Measurements from ENCODE around the gene KCNQ1.

KCNQ1 gene

GRCh38 chr11:2518111-2518982 lies 73.5 kb downstream of the KCNQ1 start:
- no peaks in the 10 kb centered on the region for H3K36me3 ChIP-seq (ENCODE audit: control insufficient read depth, insufficient read depth, low read length)
- no peaks in the 10 kb centered on the region for H3K4me1 ChIP-seq (ENCODE audit: control insufficient read depth, insufficient read depth, low read length)
- no peak overlapping the region for H3K9ac ChIP-seq (ENCODE audit: low read depth, low read length)
- no peak overlapping the region for H3K4me3 ChIP-seq (ENCODE audit: low read depth, low read length)
- H3K27ac ChIP-seq (ENCODE audit: low read depth, low read length) = no peak overlapping the region
- H3K27me3 ChIP-seq (ENCODE audit: control insufficient read depth, insufficient read depth, low read length) = peaks cover 16% of the 10 kb centered on the region; the same call in 1 of the 2 replicates
- H3K9me3 ChIP-seq (ENCODE audit: control insufficient read depth, insufficient read depth, low read length) = no peaks in the 10 kb centered on the region

- Histone ChIP-seq H3K36me3 (ENCODE audit: control insufficient read depth, insufficient read depth, low read length) (no peaks in the 10 kb centered on the region), H3K4me1 (ENCODE audit: control insufficient read depth, insufficient read depth, low read length) (no peaks in the 10 kb centered on the region), H3K9me3 (ENCODE audit: control insufficient read depth, insufficient read depth, low read length) (no peaks in the 10 kb centered on the region), H3K27ac (ENCODE audit: low read depth, low read length) (no peak overlapping the region), H3K9ac (ENCODE audit: low read depth, low read length) (no peak overlapping the region), H3K4me3 (ENCODE audit: low read depth, low read length) (no peak overlapping the region), H3K27me3 (ENCODE audit: control insufficient read depth, insufficient read depth, low read length) (peaks cover 17% of the 10 kb centered on the region; the same call in 1 of the 2 replicates)
Observed at GRCh38 chr11:2518983-2519340, 74.2 kb downstream of the KCNQ1 start.

DNA sequence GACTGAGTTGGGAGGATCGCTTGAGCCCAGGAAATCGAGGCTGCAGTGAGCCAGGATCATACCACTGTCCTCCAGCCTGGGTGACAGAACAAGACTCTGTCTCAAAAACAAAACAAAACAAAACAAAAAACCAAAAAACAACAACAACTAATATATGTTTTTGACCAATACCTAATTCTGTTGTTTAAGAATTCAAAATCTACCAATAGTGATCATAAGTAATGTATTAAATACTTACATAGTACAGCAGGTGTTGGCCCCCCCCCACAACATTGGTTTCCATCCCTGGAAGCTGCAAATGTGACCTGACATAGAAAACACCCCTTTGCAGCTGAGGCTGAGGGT lies 74.7 kb downstream of the KCNQ1 start:
- Histone ChIP-seq H3K36me3 (ENCODE audit: control insufficient read depth, insufficient read depth, low read length) (no peaks in the 10 kb centered on the region), H3K27me3 (ENCODE audit: control insufficient read depth, insufficient read depth, low read length) (peaks cover 21% of the 10 kb centered on the region; the same call in 1 of the 2 replicates), H3K9ac (ENCODE audit: low read depth, low read length) (no peak overlapping the region), H3K9me3 (ENCODE audit: control insufficient read depth, insufficient read depth, low read length) (no peaks in the 10 kb centered on the region), H3K4me1 (ENCODE audit: control insufficient read depth, insufficient read depth, low read length) (no peaks in the 10 kb centered on the region), H3K27ac (ENCODE audit: low read depth, low read length) (no peak overlapping the region), H3K4me3 (ENCODE audit: low read depth, low read length) (no peak overlapping the region)

DNA sequence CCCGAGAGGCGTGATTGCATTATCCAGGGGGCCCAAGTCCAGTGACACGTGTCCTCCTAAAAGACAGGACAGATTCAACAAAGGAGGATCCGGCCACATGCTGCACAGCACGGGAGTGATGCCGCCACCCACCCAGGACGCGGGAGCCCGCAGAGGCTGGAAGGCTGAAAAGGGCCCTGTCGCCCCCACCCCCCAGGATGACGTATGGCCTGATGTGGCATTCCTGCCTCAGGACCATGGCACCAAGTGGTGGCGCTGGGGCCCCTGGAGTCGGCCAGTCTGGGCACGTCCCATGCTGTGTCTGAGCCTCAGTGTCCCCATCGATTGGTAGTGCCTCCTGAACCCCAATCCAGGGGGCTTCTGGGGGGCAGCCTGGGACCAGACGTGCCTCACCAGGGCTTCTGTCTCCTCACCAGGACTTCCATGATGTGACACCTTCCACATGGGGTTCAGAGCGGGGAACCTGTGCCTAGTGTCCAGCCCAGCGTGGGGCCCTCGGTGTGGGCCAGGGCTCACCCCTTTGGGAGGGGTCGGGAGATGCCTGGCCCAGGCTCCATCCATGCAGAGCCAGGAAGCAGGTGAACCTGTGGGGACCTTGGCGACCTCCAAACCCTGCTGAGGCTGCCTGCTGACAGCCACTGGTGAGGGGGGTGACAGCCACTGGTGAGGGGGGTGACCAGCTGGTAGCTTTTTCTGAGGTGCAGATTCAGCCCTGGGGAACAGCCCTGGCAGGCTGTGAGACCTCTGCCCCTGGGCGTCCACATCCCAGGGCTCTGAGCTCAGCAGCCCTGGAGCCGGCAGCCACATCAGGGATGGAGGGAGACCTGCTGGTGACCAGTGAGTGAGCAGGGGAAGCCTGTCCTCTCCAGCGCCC lies 75.3 kb downstream of the KCNQ1 start:
- peaks cover 21% of the 10 kb centered on the region; the same call in 1 of the 2 replicates for H3K27me3 ChIP-seq (ENCODE audit: control insufficient read depth, insufficient read depth, low read length)
- H3K9ac ChIP-seq (ENCODE audit: low read depth, low read length) = no peak overlapping the region
- no peaks in the 10 kb centered on the region for H3K9me3 ChIP-seq (ENCODE audit: control insufficient read depth, insufficient read depth, low read length)
- H3K36me3 ChIP-seq (ENCODE audit: control insufficient read depth, insufficient read depth, low read length) = no peaks in the 10 kb centered on the region
- H3K4me3 ChIP-seq (ENCODE audit: low read depth, low read length) = no peak overlapping the region
- H3K4me1 ChIP-seq (ENCODE audit: control insufficient read depth, insufficient read depth, low read length) = no peaks in the 10 kb centered on the region
- no peak overlapping the region for H3K27ac ChIP-seq (ENCODE audit: low read depth, low read length)

- Histone ChIP-seq H3K27me3 (ENCODE audit: control insufficient read depth, insufficient read depth, low read length) (peaks cover 21% of the 10 kb centered on the region; the same call in 1 of the 2 replicates), H3K4me1 (ENCODE audit: control insufficient read depth, insufficient read depth, low read length) (no peaks in the 10 kb centered on the region), H3K27ac (ENCODE audit: low read depth, low read length) (no peak overlapping the region), H3K36me3 (ENCODE audit: control insufficient read depth, insufficient read depth, low read length) (no peaks in the 10 kb centered on the region), H3K9me3 (ENCODE audit: control insufficient read depth, insufficient read depth, low read length) (no peaks in the 10 kb centered on the region), H3K4me3 (ENCODE audit: low read depth, low read length) (no peak overlapping the region), H3K9ac (ENCODE audit: low read depth, low read length) (no peak overlapping the region)
Observed at GRCh38 chr11:2520736-2521035, 75.9 kb downstream of the KCNQ1 start.

- H3K36me3 ChIP-seq (ENCODE audit: control insufficient read depth, insufficient read depth, low read length) = no peaks in the 10 kb centered on the region
- H3K27ac ChIP-seq (ENCODE audit: low read depth, low read length) = no peak overlapping the region
- no peaks in the 10 kb centered on the region for H3K4me1 ChIP-seq (ENCODE audit: control insufficient read depth, insufficient read depth, low read length)
- no peak overlapping the region for H3K4me3 ChIP-seq (ENCODE audit: low read depth, low read length)
- H3K9ac ChIP-seq (ENCODE audit: low read depth, low read length) = no peak overlapping the region
- H3K9me3 ChIP-seq (ENCODE audit: control insufficient read depth, insufficient read depth, low read length) = no peaks in the 10 kb centered on the region
- peaks cover 21% of the 10 kb centered on the region; the same call in 1 of the 2 replicates for H3K27me3 ChIP-seq (ENCODE audit: control insufficient read depth, insufficient read depth, low read length)
Observed at GRCh38 chr11:2521081-2521732, 76.4 kb downstream of the KCNQ1 start.

DNA sequence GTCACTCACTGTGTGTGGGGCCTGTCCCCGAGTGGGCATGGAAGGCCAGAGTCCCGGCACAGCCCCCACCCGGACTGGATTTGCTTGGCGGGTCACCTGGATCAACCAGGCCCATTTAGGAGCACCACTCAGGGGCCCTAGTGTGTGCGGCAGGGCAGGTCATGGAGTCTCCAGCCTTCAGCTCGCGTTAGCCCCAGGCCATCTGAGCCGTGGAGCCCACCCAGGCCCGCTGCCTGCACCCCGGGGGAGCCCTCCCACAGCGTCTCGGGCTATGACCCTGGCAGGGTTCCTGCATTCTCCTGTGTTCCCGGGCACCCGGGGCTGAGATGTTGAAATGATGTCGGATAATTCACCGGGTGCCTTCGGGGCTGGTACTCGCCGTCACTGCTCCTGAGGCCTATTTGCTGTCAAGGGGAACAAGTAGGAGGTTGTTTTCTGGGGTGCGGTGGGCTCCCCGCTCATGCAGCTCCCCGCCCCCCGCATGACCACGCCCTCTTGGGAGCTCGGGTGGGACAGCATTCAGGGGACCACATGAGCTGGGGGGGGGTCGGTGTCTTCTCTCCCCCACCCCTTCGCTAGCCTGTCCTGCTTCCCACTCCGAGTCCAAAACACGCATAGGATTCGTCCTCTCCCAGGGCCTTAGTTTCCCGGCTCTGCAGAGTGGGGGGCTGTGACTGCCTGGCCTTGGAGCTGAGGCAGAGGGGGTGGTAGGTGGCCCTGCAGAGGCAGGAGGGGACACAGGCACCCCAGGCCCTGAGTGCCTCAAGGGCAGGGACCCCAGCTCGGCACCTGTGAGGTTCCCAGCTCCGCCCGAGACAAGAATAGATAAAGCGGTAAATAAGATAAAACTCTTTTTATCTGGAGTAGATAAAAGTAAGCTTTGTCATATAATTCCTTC lies 77.2 kb downstream of the KCNQ1 start:
- peaks cover 21% of the 10 kb centered on the region; the same call in 1 of the 2 replicates for H3K27me3 ChIP-seq (ENCODE audit: control insufficient read depth, insufficient read depth, low read length)
- no peak overlapping the region for H3K27ac ChIP-seq (ENCODE audit: low read depth, low read length)
- H3K36me3 ChIP-seq (ENCODE audit: control insufficient read depth, insufficient read depth, low read length) = no peaks in the 10 kb centered on the region
- no peak overlapping the region for H3K4me3 ChIP-seq (ENCODE audit: low read depth, low read length)
- H3K9ac ChIP-seq (ENCODE audit: low read depth, low read length) = no peak overlapping the region
- H3K4me1 ChIP-seq (ENCODE audit: control insufficient read depth, insufficient read depth, low read length) = no peaks in the 10 kb centered on the region
- H3K9me3 ChIP-seq (ENCODE audit: control insufficient read depth, insufficient read depth, low read length) = no peaks in the 10 kb centered on the region

GRCh38 chr11:2522631-2523255 lies 77.9 kb downstream of the KCNQ1 start:
- Histone ChIP-seq H3K27ac (ENCODE audit: low read depth, low read length) (no peak overlapping the region), H3K4me1 (ENCODE audit: control insufficient read depth, insufficient read depth, low read length) (no peaks in the 10 kb centered on the region), H3K9me3 (ENCODE audit: control insufficient read depth, insufficient read depth, low read length) (no peaks in the 10 kb centered on the region), H3K9ac (ENCODE audit: low read depth, low read length) (no peak overlapping the region), H3K4me3 (ENCODE audit: low read depth, low read length) (no peak overlapping the region), H3K27me3 (ENCODE audit: control insufficient read depth, insufficient read depth, low read length) (peaks cover 18% of the 10 kb centered on the region; the same call in 1 of the 2 replicates), H3K36me3 (ENCODE audit: control insufficient read depth, insufficient read depth, low read length) (no peaks in the 10 kb centered on the region)

GRCh38 chr11:2523821-2524391 lies 79.1 kb downstream of the KCNQ1 start:
- peaks cover 13% of the 10 kb centered on the region; the same call in 1 of the 2 replicates for H3K27me3 ChIP-seq (ENCODE audit: control insufficient read depth, insufficient read depth, low read length)
- H3K9me3 ChIP-seq (ENCODE audit: control insufficient read depth, insufficient read depth, low read length) = no peaks in the 10 kb centered on the region
- no peak overlapping the region for H3K9ac ChIP-seq (ENCODE audit: low read depth, low read length)
- no peaks in the 10 kb centered on the region for H3K4me1 ChIP-seq (ENCODE audit: control insufficient read depth, insufficient read depth, low read length)
- H3K4me3 ChIP-seq (ENCODE audit: low read depth, low read length) = no peak overlapping the region
- H3K27ac ChIP-seq (ENCODE audit: low read depth, low read length) = no peak overlapping the region
- H3K36me3 ChIP-seq (ENCODE audit: control insufficient read depth, insufficient read depth, low read length) = no peaks in the 10 kb centered on the region
